ENCODE results near the gene PARM1. TPM values are rescaled to one million over a fixed set of nuclear protein-coding genes. Genes with fewer than 3 reads are reported as not detected.

PARM1 gene
- total and polyA plus RNA-seq, 9 of the 15 experiments (the other 6 are each of a cell fraction or from before 2014, with no cell fraction given) = 0.07 TPM; not detected in 8

DNA sequence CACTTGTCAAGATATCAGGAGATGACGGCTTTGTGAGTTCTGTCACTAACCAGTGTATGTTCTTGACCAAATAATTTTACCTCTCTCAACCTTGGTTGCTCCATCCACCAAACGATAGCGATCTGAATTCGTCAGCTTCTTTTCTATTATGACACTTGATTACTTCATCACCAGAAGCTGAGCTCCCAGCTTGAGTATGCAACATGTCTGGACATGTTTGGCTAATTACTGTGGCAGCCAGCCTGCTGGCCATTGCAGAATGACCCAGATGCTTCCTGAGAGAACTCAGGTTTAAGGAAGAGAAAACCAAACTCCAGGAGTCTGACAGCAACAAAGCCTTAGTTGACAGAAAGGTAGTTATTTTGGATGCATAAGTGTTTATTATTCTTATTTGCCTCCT is 46.4 kb upstream of the PARM1 start:
- no peak overlapping the region for H2AFZ ChIP-seq (ENCODE audit: low read depth, low read length)
- WGBS (ENCODE audit: insufficient coverage, low coverage, missing lambda C conversion rate) = 0% methylated on average over 4 of the region's 4 CpGs
- no peak overlapping the region for H3K4me3 ChIP-seq
- POLR2A ChIA-PET = no interaction called here
- ATAC-seq (no peak), DNase-seq (ENCODE audit: extremely low read depth in 1 of 4, low spot score in 3 of 4) (no peak), FAIRE-seq (no peak)
- no peaks in the 10 kb centered on the region for H3K9me1 ChIP-seq (ENCODE audit: control insufficient read depth, insufficient read depth, low read length)
- H3K36me3 ChIP-seq (ENCODE audit: control insufficient read depth, insufficient read depth, low read length) = no peaks in the 10 kb centered on the region
- H3K4me1 ChIP-seq (replicated peaks in 1 of 2; ENCODE audit: control insufficient read depth in 2 of 2, insufficient read depth in 2 of 2, low read length in 2 of 2) = no peaks in the 10 kb centered on the region
- TF ChIP-seq CBX2 (IDR thresholded peaks at IDR 0.05; ENCODE audit: insufficient read depth, low read length, poor library complexity, severe bottlenecking) (no peak), PCBP1 (IDR thresholded peaks at IDR 0.05; ENCODE audit: low read depth, low read length, poor library complexity, severe bottlenecking) (no peak), CREBBP (IDR thresholded peaks at IDR 0.05; ENCODE audit: low read depth, low read length) (no peak), GATAD2A (IDR thresholded peaks at IDR 0.05) (no peak), ZNF124 (CRISPR knock-in tag; IDR thresholded peaks at IDR 0.05) (no peak), SMARCB1 (IDR thresholded peaks at IDR 0.05; ENCODE audit: insufficient read length, low read depth) (no peak), EZH2 (IDR thresholded peaks at IDR 0.05; ENCODE audit: borderline replicate concordance, low read depth, low read length) (no peak), CBFA2T2 (conservative IDR thresholded peaks at IDR 0.05) (no peak), RBM15 (IDR thresholded peaks at IDR 0.05; ENCODE audit: insufficient read depth, low read length) (no peak), MCM2 (IDR thresholded peaks at IDR 0.05; ENCODE audit: low read depth) (no peak), RFX5 (IDR thresholded peaks at IDR 0.05; ENCODE audit: low read depth, low read length) (no peak), ZNF707 (CRISPR knock-in tag; conservative IDR thresholded peaks at IDR 0.05) (no peak)
- TF ChIP-seq, protein P1, sequence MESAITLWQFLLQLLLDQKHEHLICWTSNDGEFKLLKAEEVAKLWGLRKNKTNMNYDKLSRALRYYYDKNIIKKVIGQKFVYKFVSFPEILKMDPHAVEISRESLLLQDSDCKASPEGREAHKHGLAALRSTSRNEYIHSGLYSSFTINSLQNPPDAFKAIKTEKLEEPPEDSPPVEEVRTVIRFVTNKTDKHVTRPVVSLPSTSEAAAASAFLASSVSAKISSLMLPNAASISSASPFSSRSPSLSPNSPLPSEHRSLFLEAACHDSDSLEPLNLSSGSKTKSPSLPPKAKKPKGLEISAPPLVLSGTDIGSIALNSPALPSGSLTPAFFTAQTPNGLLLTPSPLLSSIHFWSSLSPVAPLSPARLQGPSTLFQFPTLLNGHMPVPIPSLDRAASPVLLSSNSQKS (CRISPR knock-in tag; IDR thresholded peaks at IDR 0.05) = no peak
- TF ChIP-seq, protein P2, sequence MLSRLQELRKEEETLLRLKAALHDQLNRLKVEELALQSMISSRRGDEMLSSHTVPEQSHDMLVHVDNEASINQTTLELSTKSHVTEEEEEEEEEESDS (CRISPR knock-in tag; IDR thresholded peaks at IDR 0.05) = no peak
- TF ChIP-seq, protein P3, sequence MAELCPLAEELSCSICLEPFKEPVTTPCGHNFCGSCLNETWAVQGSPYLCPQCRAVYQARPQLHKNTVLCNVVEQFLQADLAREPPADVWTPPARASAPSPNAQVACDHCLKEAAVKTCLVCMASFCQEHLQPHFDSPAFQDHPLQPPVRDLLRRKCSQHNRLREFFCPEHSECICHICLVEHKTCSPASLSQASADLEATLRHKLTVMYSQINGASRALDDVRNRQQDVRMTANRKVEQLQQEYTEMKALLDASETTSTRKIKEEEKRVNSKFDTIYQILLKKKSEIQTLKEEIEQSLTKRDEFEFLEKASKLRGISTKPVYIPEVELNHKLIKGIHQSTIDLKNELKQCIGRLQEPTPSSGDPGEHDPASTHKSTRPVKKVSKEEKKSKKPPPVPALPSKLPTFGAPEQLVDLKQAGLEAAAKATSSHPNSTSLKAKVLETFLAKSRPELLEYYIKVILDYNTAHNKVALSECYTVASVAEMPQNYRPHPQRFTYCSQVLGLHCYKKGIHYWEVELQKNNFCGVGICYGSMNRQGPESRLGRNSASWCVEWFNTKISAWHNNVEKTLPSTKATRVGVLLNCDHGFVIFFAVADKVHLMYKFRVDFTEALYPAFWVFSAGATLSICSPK (IDR thresholded peaks at IDR 0.05; ENCODE audit: borderline replicate concordance) = no peak
- no peak overlapping the region for H3K27ac ChIP-seq (ENCODE audit: extremely low read depth, low read depth, low read length)
- no TSS peak for BruUV-seq (replicated peaks)
- intact Hi-C loops (cut with micrococcal nuclease) = no loop called here
- H3K79me2 ChIP-seq (ENCODE audit: control insufficient read depth, insufficient read depth, low read length) = no peaks in the 10 kb centered on the region
- in situ Hi-C loops (cut with MboI) = no loop called here
- CTCF ChIA-PET (ENCODE audit: low intra/inter-chr PET ratio) = no interaction called here
- H3K9ac ChIP-seq (ENCODE audit: insufficient read depth in 1 of 2, low read depth in 2 of 2, low read length in 2 of 2) = no peak overlapping the region
- no peaks in the 10 kb centered on the region for H3K27me3 ChIP-seq (ENCODE audit: control insufficient read depth in 2 of 2, insufficient read depth in 2 of 2, low read length in 2 of 2)
- no peaks in the 10 kb centered on the region for H4K20me1 ChIP-seq (replicated peaks; ENCODE audit: control insufficient read depth, insufficient read depth, low read length)
- no peaks in the 10 kb centered on the region for H3K9me3 ChIP-seq (replicated peaks; ENCODE audit: control insufficient read depth, insufficient read depth, low read depth, low read length)
- no peak overlapping the region for H3K4me2 ChIP-seq (ENCODE audit: insufficient read depth, low read length)
